IMR-90 (cell line): ENCODE results near the gene FAM229A. TPM values are rescaled to one million over a fixed set of nuclear protein-coding genes. Genes with fewer than 3 reads are reported as not detected.

Experiments
- ATAC-seq: fragments of 200-7000 bp; cut with Tn5 transposase; 2 replicates; pipeline ENCODE4 v1.9.1; 2020; ENCODE audit warnings: low read depth, mild to moderate bottlenecking, moderate library complexity
- BruUV-seq: library from RNA; stranded (reverse); fragments of 400-500 nt; replicated peaks from 2 replicates; lab custom pipeline; 2021; lab: Mats Ljungman, UMichigan
- CTCF ChIA-PET: fragments of 300-600 bp; formaldehyde crosslinking; extraction: SDS; loops from one replicate; lab custom pipeline; 2021; ENCODE audit warnings: antibody characterized with exemption; lab: Yijun Ruan, JAX
- POLR2A ChIA-PET: fragments of 300-600 bp; sonication (Branson Sonifier 250); formaldehyde crosslinking; loops from one replicate; lab custom pipeline; 2022; ENCODE audit warnings: antibody characterized with exemption; ENCODE audit not compliant: unreplicated experiment; lab: Charles Lee
- DNase-seq: peaks from one replicate; pipeline ENCODE4 v3.0.0; 2013
- H2AFZ ChIP-seq: replicated peaks from 2 replicates; pipeline ENCODE3; 2013; ENCODE audit warnings: low read length, mild to moderate bottlenecking; ENCODE audit not compliant: poor library complexity
- H2AK5ac ChIP-seq: 2 replicates; pipeline ENCODE4 v1.6.1; 2013; ENCODE audit warnings: low read depth, low read length, inconsistent platforms
- H2AK9ac ChIP-seq: replicated peaks from 2 replicates; pipeline ENCODE3; 2013; ENCODE audit warnings: mild to moderate bottlenecking, low read depth, low read length, moderate library complexity; ENCODE audit not compliant: poor library complexity
- H2BK120ac ChIP-seq: 2 replicates; pipeline ENCODE4 v1.6.1; 2013; ENCODE audit warnings: low read depth, low read length, inconsistent platforms
- H2BK15ac ChIP-seq: 3 replicates; pipeline ENCODE4 v1.6.1; 2013; ENCODE audit warnings: low read depth, low read length, inconsistent platforms
- H2BK20ac ChIP-seq: 2 replicates; pipeline ENCODE4 v1.6.1; 2013; ENCODE audit warnings: low read depth, mild to moderate bottlenecking, inconsistent platforms, low read length, moderate library complexity
- H2BK5ac ChIP-seq: 2 replicates; pipeline ENCODE4 v1.6.1; 2013; ENCODE audit warnings: mild to moderate bottlenecking, low read depth, low read length, inconsistent platforms; ENCODE audit not compliant: poor library complexity, severe bottlenecking
- H3K14ac ChIP-seq: replicated peaks from 2 replicates; pipeline ENCODE4 v1.6.1; 2013; ENCODE audit warnings: low read depth, low read length, inconsistent platforms
- H3K18ac ChIP-seq: 2 replicates; pipeline ENCODE4 v1.6.1; 2013; ENCODE audit warnings: low read depth, low read length, control low read depth
- H3K23ac ChIP-seq: 2 replicates; pipeline ENCODE4 v1.6.1; 2013; ENCODE audit warnings: low read depth, low read length, inconsistent platforms
- H3K27ac ChIP-seq: 2 replicates; pipeline ENCODE4 v1.5.1; 2013; ENCODE audit warnings: mild to moderate bottlenecking, control low read depth, low read length; ENCODE audit not compliant: insufficient read depth
- H3K27me3 ChIP-seq: 2 replicates; pipeline ENCODE4 v1.6.1; 2013; ENCODE audit warnings: low read length; ENCODE audit not compliant: control insufficient read depth, insufficient read depth
- H3K36me3 ChIP-seq: 2 replicates; pipeline ENCODE4 v1.6.1; 2013; ENCODE audit warnings: low read length, mixed read lengths; ENCODE audit not compliant: control insufficient read depth, insufficient read depth
- H3K4ac ChIP-seq: 2 replicates; pipeline ENCODE4 v1.6.1; 2013; ENCODE audit warnings: low read depth, low read length, inconsistent platforms
- H3K4me1 ChIP-seq: 2 replicates; pipeline ENCODE4 v1.6.1; 2013; ENCODE audit warnings: low read length, mixed read lengths; ENCODE audit not compliant: control insufficient read depth, insufficient read depth
- H3K4me2 ChIP-seq: 2 replicates; pipeline ENCODE4 v1.6.1; 2013; ENCODE audit warnings: low read depth, mild to moderate bottlenecking, control low read depth, low read length, moderate library complexity
- H3K4me3 ChIP-seq: 2 replicates; pipeline ENCODE4 v1.5.1; 2013; ENCODE audit warnings: low read depth, mild to moderate bottlenecking, control low read depth, low read length, moderate library complexity; ENCODE audit not compliant: insufficient read depth
- H3K56ac ChIP-seq: 2 replicates; pipeline ENCODE4 v1.6.1; 2013; ENCODE audit warnings: low read length, inconsistent platforms; ENCODE audit not compliant: insufficient read depth; ENCODE audit errors: extremely low read depth
- H3K79me1 ChIP-seq, 2 experiments: 2 replicates each; pipeline ENCODE4 v1.6.1; 2013; ENCODE audit warnings: low read length in 2 of 2, inconsistent platforms in 1 of 2, low read depth in 1 of 2
- H3K9ac ChIP-seq: 2 replicates; pipeline ENCODE4 v1.6.1; 2013; ENCODE audit warnings: low read depth, low read length, control low read depth
- H3K9me1 ChIP-seq: 2 replicates; pipeline ENCODE4 v1.6.1; 2013; ENCODE audit warnings: low read length, inconsistent platforms; ENCODE audit not compliant: insufficient read depth
- H3K9me3 ChIP-seq: 2 replicates; pipeline ENCODE4 v1.6.1; 2013; ENCODE audit warnings: low read length; ENCODE audit not compliant: control insufficient read depth, insufficient read depth
- H4K20me1 ChIP-seq: 2 replicates; pipeline ENCODE4 v1.6.1; 2013; ENCODE audit warnings: low read length, inconsistent platforms; ENCODE audit not compliant: insufficient read depth
- H4K5ac ChIP-seq: 2 replicates; pipeline ENCODE4 v1.6.1; 2013; ENCODE audit warnings: mild to moderate bottlenecking, low read depth, low read length, control low read depth
- H4K8ac ChIP-seq, 2 experiments: 2 replicates each; pipeline ENCODE4 v1.6.1; 2013; ENCODE audit warnings: low read depth in 2 of 2, low read length in 2 of 2, control low read depth in 1 of 2, inconsistent platforms in 1 of 2
- H4K91ac ChIP-seq: 2 replicates; pipeline ENCODE4 v1.6.1; 2013; ENCODE audit warnings: low read depth, low read length, inconsistent platforms; ENCODE audit not compliant: insufficient read depth
- CEBPB ChIP-seq: IDR thresholded peaks from 2 replicates; pipeline ENCODE4 v1.6.1; 2012; ENCODE audit warnings: low read depth, low read length, improper control_type of control experiment
- MAFK ChIP-seq: IDR thresholded peaks from 2 replicates; pipeline ENCODE4 v1.6.1; 2012; ENCODE audit warnings: low read depth, low read length, improper control_type of control experiment
- MAZ ChIP-seq: IDR thresholded peaks from 2 replicates; pipeline ENCODE4 v1.6.1; 2012; ENCODE audit warnings: low read depth, mild to moderate bottlenecking, low read length, improper control_type of control experiment, moderate library complexity, borderline replicate concordance
- MXI1 ChIP-seq: IDR thresholded peaks from 2 replicates; pipeline ENCODE4 v1.6.1; 2012; ENCODE audit warnings: low read depth, mild to moderate bottlenecking, low read length, moderate library complexity, borderline replicate concordance
- NFE2L2 ChIP-seq: fragments of 150-350 bp; IDR thresholded peaks from 2 replicates; pipeline ENCODE4 v1.6.1; 2016; ENCODE audit warnings: low read depth, mild to moderate bottlenecking, low read length
- RCOR1 ChIP-seq: IDR thresholded peaks from 2 replicates; pipeline ENCODE4 v1.6.1; 2012; ENCODE audit warnings: mild to moderate bottlenecking, low read length, improper control_type of control experiment; ENCODE audit not compliant: insufficient replicate concordance
- USF2 ChIP-seq: fragments of 150-350 bp; IDR thresholded peaks from 2 replicates; pipeline ENCODE4 v1.6.1; 2017; ENCODE audit warnings: mild to moderate bottlenecking, antibody characterized with exemption, low read length, low read depth
- WGBS, 2 experiments: methylation state at CpG; one replicate each; pipeline versions ENCODE4 v1.1.5 to v1.1.7; 2013; ENCODE audit warnings: missing lambda C conversion rate in 2 of 2; ENCODE audit not compliant: insufficient read length in 1 of 2; ENCODE audit errors: extremely low coverage in 2 of 2; 5-methylcytosine and 5-hydroxymethylcytosine counted together
- dilution Hi-C: fragments of 300-500 bp; cut with HindIII; formaldehyde crosslinking; loops from one replicate; pipeline ENCODE4 v1.14.3; 2018; ENCODE audit warnings: low sequenced_read_pairs; ENCODE audit not compliant: unreplicated experiment
- in situ Hi-C: fragments of 300-500 bp; cut with MboI; formaldehyde crosslinking; loops from 3 replicates; pipeline ENCODE4 v1.14.3; 2019; ENCODE audit warnings: low sequenced_read_pairs, inconsistent platforms, mixed read lengths
- intact Hi-C: fragments of 100-400 bp; cut with micrococcal nuclease; formaldehyde crosslinking; loops from 2 replicates; pipeline ENCODE4 v1.10.0; 2022
- polyA plus RNA-seq, 3 experiments: library from polyadenylated mRNA; depleted of rRNA; stranded (reverse); fragments of >200 nt; gene quantifications; 2 replicates each; pipeline ENCODE4 v1.2.3, GENCODE V29; 2012; ENCODE audit warnings: low replicate concordance in 1 of 3
- total RNA-seq: library from RNA; depleted of rRNA; stranded (reverse); fragments of >200 nt; gene quantifications from 2 replicates; pipeline ENCODE4 v1.2.3, GENCODE V29; 2012

The FAM229A gene
- total and polyA plus RNA-seq, 2 of the 4 experiments (the other 2 are of a cell fraction), result 0.36 to 4.3 TPM

GRCh38 chr1:32353886-32354570 lies 8.3 kb downstream of the FAM229A start:
- peaks cover 6% of the 10 kb centered on the region; the same call in 1 of the 2 replicates for H3K36me3 ChIP-seq
- H3K14ac ChIP-seq, result peak overlapping the region; percentile 81
- peak; percentile 85 for DNase-seq
- peaks cover 26% of the 10 kb centered on the region for H3K4me1 ChIP-seq
- in situ Hi-C loops (no loop called here), dilution Hi-C loops (no loop called here), intact Hi-C loops (no loop called here)
- H4K20me1 ChIP-seq, result no peaks in the 10 kb centered on the region
- no peaks in the 10 kb centered on the region for H3K9me3 ChIP-seq
- H2AFZ ChIP-seq, result peak overlapping the region; percentile 28
- peak overlapping the region; percentile 32 for H3K18ac ChIP-seq
- H3K27ac ChIP-seq, result peak overlapping the region; percentile 95
- peak overlapping the region; percentile 81 for H2BK5ac ChIP-seq
- H2AK9ac ChIP-seq, result peak overlapping the region; percentile 91
- H4K5ac ChIP-seq, result peak overlapping the region; percentile 59
- H2AK5ac ChIP-seq, result peak overlapping the region; percentile 94
- ChIA-PET CTCF (no interaction called here), POLR2A (no interaction called here)
- peak overlapping the region; percentile 2; the same call in 1 of the 2 replicates for H3K4me2 ChIP-seq
- H3K4me3 ChIP-seq, result no peak overlapping the region
- peak; percentile 38 for ATAC-seq
- peak overlapping the region; percentile 1; the same call in 1 of the 2 replicates for H3K56ac ChIP-seq
- H3K9me1 ChIP-seq, result peaks cover 18% of the 10 kb centered on the region
- no TSS peak for BruUV-seq
- peak overlapping the region; percentile 63; the same call in 1 of the 2 replicates for H2BK20ac ChIP-seq
- no peaks in the 10 kb centered on the region for H3K27me3 ChIP-seq
- TF ChIP-seq RCOR1 (peak; percentile 74), MAZ (peak; percentile 38; the same call in 1 of the 2 replicates), USF2 (no peak), MAFK (no peak), NFE2L2 (no peak), MXI1 (peak; percentile 29; the same call in 1 of the 2 replicates), CEBPB (peak; percentile 72)
- peak overlapping the region; percentile 75 to 85 for H4K8ac ChIP-seq
- peak overlapping the region; percentile 28; the same call in 1 of the 2 replicates for H3K23ac ChIP-seq
- peak overlapping the region; percentile 68 for H2BK120ac ChIP-seq
- H4K91ac ChIP-seq, result peak overlapping the region; percentile 93
- peak overlapping the region; percentile 79 for H3K4ac ChIP-seq
- H3K79me1 ChIP-seq, result peaks cover 8 to 30% of the 10 kb centered on the region in 2 experiments; a peak in 3 of 4 replicates
- WGBS, 2 experiments, result 0% methylated on average over 2 of the region's 2 CpGs; no CpG with 5 or more reads in 1 of the 2 experiments
- peak overlapping the region; percentile 80; the same call in 2 of the 3 replicates for H2BK15ac ChIP-seq
- H3K9ac ChIP-seq, result peak overlapping the region; percentile 87
